GM23338 (cell line): ENCODE data around the gene ID3. TPM values are rescaled to one million over a fixed set of nuclear protein-coding genes. Genes with fewer than 3 reads are reported as not detected.

Experiments
- ATAC-seq: fragments of 200-7000 bp; cut with Tn5 transposase; 3 replicates; pipeline ENCODE4 v1.9.1; 2020
- DNase-seq: peaks from one replicate; pipeline ENCODE4 v3.0.0-alpha.2; 2015; ENCODE audit warnings: low spot score
- H2AFZ ChIP-seq: fragments of 200-600 bp; sonication (generic); 2 replicates; pipeline ENCODE4 v1.8.0; 2016; ENCODE audit warnings: antibody characterized with exemption, mild to moderate bottlenecking, moderate library complexity
- H3F3A ChIP-seq: fragments of 200-600 bp; sonication (generic); replicated peaks from 2 replicates; pipeline ENCODE4 v1.8.0; 2017; ENCODE audit warnings: antibody characterized with exemption, mixed run types, low read depth
- H3K27ac ChIP-seq: fragments of 200-600 bp; sonication (generic); 2 replicates; pipeline ENCODE4 v1.6.1; 2016; ENCODE audit warnings: low read depth
- H3K27me3 ChIP-seq: fragments of 200-600 bp; sonication (generic); 2 replicates; pipeline ENCODE4 v1.8.0; 2016; ENCODE audit warnings: mild to moderate bottlenecking, mixed run types, moderate library complexity; ENCODE audit not compliant: insufficient read depth
- H3K36me3 ChIP-seq: fragments of 200-600 bp; sonication (generic); 2 replicates; pipeline ENCODE4 v1.8.0; 2016; ENCODE audit warnings: mild to moderate bottlenecking; ENCODE audit not compliant: insufficient read depth
- H3K4me1 ChIP-seq: fragments of 200-600 bp; sonication (generic); 2 replicates; pipeline ENCODE4 v1.8.0; 2016; ENCODE audit warnings: mild to moderate bottlenecking, moderate library complexity; ENCODE audit not compliant: insufficient read depth
- H3K4me2 ChIP-seq: fragments of 200-600 bp; sonication (generic); 2 replicates; pipeline ENCODE4 v1.7.1; 2017; ENCODE audit warnings: mixed run types
- H3K4me3 ChIP-seq: fragments of 200-600 bp; sonication (generic); 2 replicates; pipeline ENCODE4 v1.6.1; 2016; ENCODE audit warnings: mixed run types
- H3K79me2 ChIP-seq: fragments of 200-600 bp; sonication (generic); replicated peaks from 2 replicates; pipeline ENCODE4 v1.8.0; 2017; ENCODE audit warnings: mild to moderate bottlenecking; ENCODE audit not compliant: insufficient read depth
- H3K9me2 ChIP-seq: fragments of 200-600 bp; sonication (generic); 2 replicates; pipeline ENCODE4 v1.8.0; 2017; ENCODE audit not compliant: insufficient read depth
- H4K20me1 ChIP-seq: fragments of 200-600 bp; sonication (generic); replicated peaks from 2 replicates; pipeline ENCODE4 v1.8.0; 2017; ENCODE audit warnings: mild to moderate bottlenecking; ENCODE audit not compliant: insufficient read depth
- H3K27ac Mint-ChIP-seq: 2 replicates; pipeline ENCODE4 v1.8.0; 2020; ENCODE audit warnings: inconsistent platforms, mild to moderate bottlenecking, moderate library complexity, mixed read lengths
- H3K27me3 Mint-ChIP-seq: 3 replicates; pipeline ENCODE4 v1.8.0; 2022; ENCODE audit warnings: low read depth, mild to moderate bottlenecking, moderate library complexity, mixed read lengths, inconsistent platforms; ENCODE audit not compliant: insufficient read depth, poor library complexity
- H3K36me3 Mint-ChIP-seq: 3 replicates; pipeline ENCODE4 v1.8.0; 2021; ENCODE audit warnings: low read depth, mild to moderate bottlenecking, inconsistent platforms, moderate library complexity, mixed read lengths
- H3K4me1 Mint-ChIP-seq: 3 replicates; pipeline ENCODE4 v1.8.0; 2020; ENCODE audit warnings: mild to moderate bottlenecking, inconsistent platforms, mixed read lengths
- H3K4me3 Mint-ChIP-seq: 3 replicates; pipeline ENCODE4 v1.8.0; 2021; ENCODE audit warnings: moderate library complexity, mild to moderate bottlenecking, inconsistent platforms, mixed read lengths
- H3K9me3 Mint-ChIP-seq: 3 replicates; pipeline ENCODE4 v1.8.0; 2020; ENCODE audit warnings: moderate library complexity, mild to moderate bottlenecking, inconsistent platforms, mixed read lengths
- CREB1 ChIP-seq: fragments of 250-450 bp; sonication (Bioruptor Pico); IDR thresholded peaks from 2 replicates; pipeline ENCODE4 v1.5.0; 2020; ENCODE audit warnings: low read depth, mild to moderate bottlenecking, moderate library complexity
- EZH2 ChIP-seq: fragments of 200-600 bp; sonication (generic); IDR thresholded peaks from one replicate; pipeline ENCODE4 v1.8.0; 2017; ENCODE audit warnings: antibody characterized with exemption, mild to moderate bottlenecking, low read depth; ENCODE audit not compliant: unreplicated experiment
- JUNB ChIP-seq: IDR thresholded peaks from one replicate; pipeline ENCODE4 v1.6.1; 2016; ENCODE audit warnings: antibody characterized with exemption; ENCODE audit not compliant: unreplicated experiment
- NANOG ChIP-seq: IDR thresholded peaks from 2 replicates; pipeline ENCODE4 v1.6.1; 2016; ENCODE audit warnings: antibody characterized with exemption, borderline replicate concordance
- POLR2AphosphoS5 ChIP-seq: IDR thresholded peaks from 2 replicates; pipeline ENCODE4 v1.6.1; 2016; ENCODE audit warnings: antibody characterized with exemption, low read depth
- STAT1 ChIP-seq: IDR thresholded peaks from one replicate; pipeline ENCODE4 v1.6.1; 2016; ENCODE audit warnings: antibody characterized with exemption; ENCODE audit not compliant: unreplicated experiment
- ZNF114 ChIP-seq: fragments of 250-450 bp; sonication (Bioruptor Pico); IDR thresholded peaks from 2 replicates; pipeline ENCODE4 v1.5.0; 2020; ENCODE audit warnings: mild to moderate bottlenecking, moderate library complexity
- ZNF331 ChIP-seq: fragments of 250-450 bp; sonication (Bioruptor Pico); IDR thresholded peaks from 2 replicates; pipeline ENCODE4 v1.5.0; 2020; ENCODE audit warnings: low read depth, mild to moderate bottlenecking, moderate library complexity
- polyA plus RNA-seq: library from polyadenylated mRNA; unstranded; fragments of >200 nt; fragmentation: Nextera tagmentation; extraction: Ambion mirVana; gene quantifications from 2 replicates; pipeline ENCODE4 v1.2.1, GENCODE V29; 2016
- total RNA-seq: library from RNA; depleted of rRNA; stranded (reverse); fragments of >200 nt; shearing (Covaris generic); gene quantifications from 2 replicates; pipeline ENCODE4 v1.2.3, GENCODE V29; 2014
- TF ChIP-seq, protein P1 (sequence below): IDR thresholded peaks from one replicate; pipeline ENCODE4 v1.6.1; 2018; ENCODE audit warnings: antibody characterized with exemption; ENCODE audit not compliant: unreplicated experiment
- TF ChIP-seq, protein P2 (sequence below): IDR thresholded peaks from 2 replicates; pipeline ENCODE4 v1.6.1; 2016; ENCODE audit warnings: antibody characterized with exemption
- TF ChIP-seq, protein P3 (sequence below): fragments of 250-450 bp; sonication (Bioruptor Pico); IDR thresholded peaks from 2 replicates; pipeline ENCODE4 v1.5.0; 2020; ENCODE audit warnings: mild to moderate bottlenecking, moderate library complexity

Gene ID3
- total and polyA plus RNA-seq, 2 experiments from 2014 or later: 164 to 345 TPM

- Mint-ChIP-seq H3K27ac (no peak overlapping the region; the same call in 1 of the 2 replicates), H3K27me3 (peaks cover 11% of the 10 kb centered on the region), H3K36me3 (no peaks in the 10 kb centered on the region; the same call in 2 of the 3 replicates), H3K9me3 (no peaks in the 10 kb centered on the region), H3K4me1 (peaks cover 56% of the 10 kb centered on the region), H3K4me3 (no peak overlapping the region)
- H3K79me2 ChIP-seq: no peaks in the 10 kb centered on the region
- H3F3A ChIP-seq: peaks cover 26% of the 10 kb centered on the region
- no peak overlapping the region for H3K27ac ChIP-seq
- 0 out of 2 replicates have a peak, but pooled peaks cover 7% of the 10 kb centered on the region for H3K9me2 ChIP-seq
- no peaks in the 10 kb centered on the region for H3K36me3 ChIP-seq
- ATAC-seq (no peak), DNase-seq (no peak)
- H4K20me1 ChIP-seq: no peaks in the 10 kb centered on the region
- TF ChIP-seq, protein P1, sequence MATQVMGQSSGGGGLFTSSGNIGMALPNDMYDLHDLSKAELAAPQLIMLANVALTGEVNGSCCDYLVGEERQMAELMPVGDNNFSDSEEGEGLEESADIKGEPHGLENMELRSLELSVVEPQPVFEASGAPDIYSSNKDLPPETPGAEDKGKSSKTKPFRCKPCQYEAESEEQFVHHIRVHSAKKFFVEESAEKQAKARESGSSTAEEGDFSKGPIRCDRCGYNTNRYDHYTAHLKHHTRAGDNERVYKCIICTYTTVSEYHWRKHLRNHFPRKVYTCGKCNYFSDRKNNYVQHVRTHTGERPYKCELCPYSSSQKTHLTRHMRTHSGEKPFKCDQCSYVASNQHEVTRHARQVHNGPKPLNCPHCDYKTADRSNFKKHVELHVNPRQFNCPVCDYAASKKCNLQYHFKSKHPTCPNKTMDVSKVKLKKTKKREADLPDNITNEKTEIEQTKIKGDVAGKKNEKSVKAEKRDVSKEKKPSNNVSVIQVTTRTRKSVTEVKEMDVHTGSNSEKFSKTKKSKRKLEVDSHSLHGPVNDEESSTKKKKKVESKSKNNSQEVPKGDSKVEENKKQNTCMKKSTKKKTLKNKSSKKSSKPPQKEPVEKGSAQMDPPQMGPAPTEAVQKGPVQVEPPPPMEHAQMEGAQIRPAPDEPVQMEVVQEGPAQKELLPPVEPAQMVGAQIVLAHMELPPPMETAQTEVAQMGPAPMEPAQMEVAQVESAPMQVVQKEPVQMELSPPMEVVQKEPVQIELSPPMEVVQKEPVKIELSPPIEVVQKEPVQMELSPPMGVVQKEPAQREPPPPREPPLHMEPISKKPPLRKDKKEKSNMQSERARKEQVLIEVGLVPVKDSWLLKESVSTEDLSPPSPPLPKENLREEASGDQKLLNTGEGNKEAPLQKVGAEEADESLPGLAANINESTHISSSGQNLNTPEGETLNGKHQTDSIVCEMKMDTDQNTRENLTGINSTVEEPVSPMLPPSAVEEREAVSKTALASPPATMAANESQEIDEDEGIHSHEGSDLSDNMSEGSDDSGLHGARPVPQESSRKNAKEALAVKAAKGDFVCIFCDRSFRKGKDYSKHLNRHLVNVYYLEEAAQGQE: no peak
- TF ChIP-seq JUNB: no peak
- no peak for TF ChIP-seq POLR2AphosphoS5
- no peak for TF ChIP-seq STAT1
- no peak for TF ChIP-seq EZH2
- no peak for TF ChIP-seq ZNF331
- no peak for TF ChIP-seq NANOG
- TF ChIP-seq, protein P2, sequence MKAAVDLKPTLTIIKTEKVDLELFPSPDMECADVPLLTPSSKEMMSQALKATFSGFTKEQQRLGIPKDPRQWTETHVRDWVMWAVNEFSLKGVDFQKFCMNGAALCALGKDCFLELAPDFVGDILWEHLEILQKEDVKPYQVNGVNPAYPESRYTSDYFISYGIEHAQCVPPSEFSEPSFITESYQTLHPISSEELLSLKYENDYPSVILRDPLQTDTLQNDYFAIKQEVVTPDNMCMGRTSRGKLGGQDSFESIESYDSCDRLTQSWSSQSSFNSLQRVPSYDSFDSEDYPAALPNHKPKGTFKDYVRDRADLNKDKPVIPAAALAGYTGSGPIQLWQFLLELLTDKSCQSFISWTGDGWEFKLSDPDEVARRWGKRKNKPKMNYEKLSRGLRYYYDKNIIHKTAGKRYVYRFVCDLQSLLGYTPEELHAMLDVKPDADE: no peak
- no peak for TF ChIP-seq CREB1 (CRISPR knock-in tag)
- TF ChIP-seq, protein P3, sequence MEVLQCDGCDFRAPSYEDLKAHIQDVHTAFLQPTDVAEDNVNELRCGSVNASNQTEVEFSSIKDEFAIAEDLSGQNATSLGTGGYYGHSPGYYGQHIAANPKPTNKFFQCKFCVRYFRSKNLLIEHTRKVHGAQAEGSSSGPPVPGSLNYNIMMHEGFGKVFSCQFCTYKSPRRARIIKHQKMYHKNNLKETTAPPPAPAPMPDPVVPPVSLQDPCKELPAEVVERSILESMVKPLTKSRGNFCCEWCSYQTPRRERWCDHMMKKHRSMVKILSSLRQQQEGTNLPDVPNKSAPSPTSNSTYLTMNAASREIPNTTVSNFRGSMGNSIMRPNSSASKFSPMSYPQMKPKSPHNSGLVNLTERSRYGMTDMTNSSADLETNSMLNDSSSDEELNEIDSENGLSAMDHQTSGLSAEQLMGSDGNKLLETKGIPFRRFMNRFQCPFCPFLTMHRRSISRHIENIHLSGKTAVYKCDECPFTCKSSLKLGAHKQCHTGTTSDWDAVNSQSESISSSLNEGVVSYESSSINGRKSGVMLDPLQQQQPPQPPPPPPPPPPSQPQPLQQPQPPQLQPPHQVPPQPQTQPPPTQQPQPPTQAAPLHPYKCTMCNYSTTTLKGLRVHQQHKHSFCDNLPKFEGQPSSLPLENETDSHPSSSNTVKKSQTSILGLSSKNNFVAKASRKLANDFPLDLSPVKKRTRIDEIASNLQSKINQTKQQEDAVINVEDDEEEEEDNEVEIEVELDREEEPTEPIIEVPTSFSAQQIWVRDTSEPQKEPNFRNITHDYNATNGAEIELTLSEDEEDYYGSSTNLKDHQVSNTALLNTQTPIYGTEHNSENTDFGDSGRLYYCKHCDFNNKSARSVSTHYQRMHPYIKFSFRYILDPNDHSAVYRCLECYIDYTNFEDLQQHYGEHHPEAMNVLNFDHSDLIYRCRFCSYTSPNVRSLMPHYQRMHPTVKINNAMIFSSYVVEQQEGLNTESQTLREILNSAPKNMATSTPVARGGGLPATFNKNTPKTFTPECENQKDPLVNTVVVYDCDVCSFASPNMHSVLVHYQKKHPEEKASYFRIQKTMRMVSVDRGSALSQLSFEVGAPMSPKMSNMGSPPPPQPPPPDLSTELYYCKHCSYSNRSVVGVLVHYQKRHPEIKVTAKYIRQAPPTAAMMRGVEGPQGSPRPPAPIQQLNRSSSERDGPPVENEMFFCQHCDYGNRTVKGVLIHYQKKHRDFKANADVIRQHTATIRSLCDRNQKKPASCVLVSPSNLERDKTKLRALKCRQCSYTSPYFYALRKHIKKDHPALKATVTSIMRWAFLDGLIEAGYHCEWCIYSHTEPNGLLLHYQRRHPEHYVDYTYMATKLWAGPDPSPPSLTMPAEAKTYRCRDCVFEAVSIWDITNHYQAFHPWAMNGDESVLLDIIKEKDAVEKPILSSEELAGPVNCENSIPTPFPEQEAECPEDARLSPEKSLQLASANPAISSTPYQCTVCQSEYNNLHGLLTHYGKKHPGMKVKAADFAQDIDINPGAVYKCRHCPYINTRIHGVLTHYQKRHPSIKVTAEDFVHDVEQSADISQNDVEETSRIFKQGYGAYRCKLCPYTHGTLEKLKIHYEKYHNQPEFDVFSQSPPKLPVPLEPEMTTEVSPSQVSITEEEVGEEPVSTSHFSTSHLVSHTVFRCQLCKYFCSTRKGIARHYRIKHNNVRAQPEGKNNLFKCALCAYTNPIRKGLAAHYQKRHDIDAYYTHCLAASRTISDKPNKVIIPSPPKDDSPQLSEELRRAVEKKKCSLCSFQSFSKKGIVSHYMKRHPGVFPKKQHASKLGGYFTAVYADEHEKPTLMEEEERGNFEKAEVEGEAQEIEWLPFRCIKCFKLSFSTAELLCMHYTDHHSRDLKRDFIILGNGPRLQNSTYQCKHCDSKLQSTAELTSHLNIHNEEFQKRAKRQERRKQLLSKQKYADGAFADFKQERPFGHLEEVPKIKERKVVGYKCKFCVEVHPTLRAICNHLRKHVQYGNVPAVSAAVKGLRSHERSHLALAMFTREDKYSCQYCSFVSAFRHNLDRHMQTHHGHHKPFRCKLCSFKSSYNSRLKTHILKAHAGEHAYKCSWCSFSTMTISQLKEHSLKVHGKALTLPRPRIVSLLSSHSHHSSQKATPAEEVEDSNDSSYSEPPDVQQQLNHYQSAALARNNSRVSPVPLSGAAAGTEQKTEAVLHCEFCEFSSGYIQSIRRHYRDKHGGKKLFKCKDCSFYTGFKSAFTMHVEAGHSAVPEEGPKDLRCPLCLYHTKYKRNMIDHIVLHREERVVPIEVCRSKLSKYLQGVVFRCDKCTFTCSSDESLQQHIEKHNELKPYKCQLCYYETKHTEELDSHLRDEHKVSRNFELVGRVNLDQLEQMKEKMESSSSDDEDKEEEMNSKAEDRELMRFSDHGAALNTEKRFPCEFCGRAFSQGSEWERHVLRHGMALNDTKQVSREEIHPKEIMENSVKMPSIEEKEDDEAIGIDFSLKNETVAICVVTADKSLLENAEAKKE: no peak
- no peak for TF ChIP-seq ZNF114
- peaks cover 51% of the 10 kb centered on the region for H3K4me1 ChIP-seq
- no peak overlapping the region for H3K4me2 ChIP-seq
- H3K4me3 ChIP-seq: no peak overlapping the region
- H2AFZ ChIP-seq: peak overlapping the region; percentile 15; the same call in 1 of the 2 replicates
- H3K27me3 ChIP-seq: no peaks in the 10 kb centered on the region
Observed at GRCh38 chr1:23594149-23594907, 35.0 kb upstream of the ID3 start.
